SK-N-SH treated with all-trans-retinoic acid at 6 μM for 48 hours (cell line): ENCODE results near the gene USP46.

Source experiments
- ARNTL ChIP-seq: fragments of 450-650 bp; formaldehyde crosslinking; IDR thresholded peaks from 2 replicates; pipeline ENCODE4 v1.5.0; 2020; ENCODE audit warnings: low read depth, mild to moderate bottlenecking, moderate library complexity, borderline replicate concordance
- ESRRG ChIP-seq: fragments of 250-450 bp; sonication (Bioruptor Pico); IDR thresholded peaks from 2 replicates; pipeline ENCODE4 v1.6.1; 2021; ENCODE audit warnings: mild to moderate bottlenecking
- ZFP3 ChIP-seq: fragments of 250-450 bp; sonication (Bioruptor Pico); IDR thresholded peaks from 2 replicates; pipeline ENCODE4 v1.5.0; 2020; ENCODE audit warnings: mild to moderate bottlenecking, moderate library complexity
- ZFP30 ChIP-seq: fragments of 450-650 bp; formaldehyde crosslinking; IDR thresholded peaks from 2 replicates; pipeline ENCODE4 v1.5.0; 2022; ENCODE audit warnings: mild to moderate bottlenecking, moderate library complexity
- ZNF8 ChIP-seq: fragments of 450-650 bp; formaldehyde crosslinking; IDR thresholded peaks from 2 replicates; pipeline ENCODE4 v1.5.0; 2020; ENCODE audit warnings: mild to moderate bottlenecking, moderate library complexity
- TF ChIP-seq, protein P1 (sequence below): fragments of 250-450 bp; sonication (Bioruptor Pico); IDR thresholded peaks from 2 replicates; pipeline ENCODE4 v1.5.0; 2020; ENCODE audit warnings: mild to moderate bottlenecking, moderate library complexity
- TF ChIP-seq, protein P2 (sequence below): fragments of 250-450 bp; sonication (Bioruptor Pico); IDR thresholded peaks from 2 replicates; pipeline ENCODE4 v1.8.0; 2020; ENCODE audit warnings: mild to moderate bottlenecking, moderate library complexity, borderline replicate concordance
- TF ChIP-seq, protein P3 (sequence below): fragments of 250-450 bp; sonication (Bioruptor Pico); IDR thresholded peaks from 2 replicates; pipeline ENCODE4 v1.5.1; 2020; ENCODE audit warnings: low read depth, mild to moderate bottlenecking, moderate library complexity
- TF ChIP-seq, protein P4 (sequence below): fragments of 250-450 bp; sonication (Bioruptor Pico); IDR thresholded peaks from 2 replicates; pipeline ENCODE4 v1.8.0; 2021; ENCODE audit warnings: low read depth, mild to moderate bottlenecking, moderate library complexity, borderline replicate concordance

DNA sequence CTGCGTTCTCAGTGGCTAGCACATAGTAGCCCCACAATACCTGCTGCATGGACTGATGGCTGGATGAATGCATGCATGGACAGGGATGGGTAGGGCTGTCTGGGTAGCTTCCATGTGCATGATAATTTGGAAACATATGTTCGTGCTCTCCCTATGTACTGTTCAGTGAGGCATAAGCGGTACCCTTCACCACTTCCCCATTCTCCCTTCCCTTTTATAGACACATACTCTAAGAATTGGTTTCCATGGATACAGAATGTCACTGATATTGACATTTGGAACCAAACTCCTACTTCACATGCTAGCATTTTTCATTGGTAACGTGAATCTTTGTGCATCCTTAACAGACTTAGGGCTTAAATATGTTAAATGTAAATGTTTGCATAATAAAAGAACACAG lies 20.4 kb downstream of the USP46 start:
- TF ChIP-seq, protein P1, sequence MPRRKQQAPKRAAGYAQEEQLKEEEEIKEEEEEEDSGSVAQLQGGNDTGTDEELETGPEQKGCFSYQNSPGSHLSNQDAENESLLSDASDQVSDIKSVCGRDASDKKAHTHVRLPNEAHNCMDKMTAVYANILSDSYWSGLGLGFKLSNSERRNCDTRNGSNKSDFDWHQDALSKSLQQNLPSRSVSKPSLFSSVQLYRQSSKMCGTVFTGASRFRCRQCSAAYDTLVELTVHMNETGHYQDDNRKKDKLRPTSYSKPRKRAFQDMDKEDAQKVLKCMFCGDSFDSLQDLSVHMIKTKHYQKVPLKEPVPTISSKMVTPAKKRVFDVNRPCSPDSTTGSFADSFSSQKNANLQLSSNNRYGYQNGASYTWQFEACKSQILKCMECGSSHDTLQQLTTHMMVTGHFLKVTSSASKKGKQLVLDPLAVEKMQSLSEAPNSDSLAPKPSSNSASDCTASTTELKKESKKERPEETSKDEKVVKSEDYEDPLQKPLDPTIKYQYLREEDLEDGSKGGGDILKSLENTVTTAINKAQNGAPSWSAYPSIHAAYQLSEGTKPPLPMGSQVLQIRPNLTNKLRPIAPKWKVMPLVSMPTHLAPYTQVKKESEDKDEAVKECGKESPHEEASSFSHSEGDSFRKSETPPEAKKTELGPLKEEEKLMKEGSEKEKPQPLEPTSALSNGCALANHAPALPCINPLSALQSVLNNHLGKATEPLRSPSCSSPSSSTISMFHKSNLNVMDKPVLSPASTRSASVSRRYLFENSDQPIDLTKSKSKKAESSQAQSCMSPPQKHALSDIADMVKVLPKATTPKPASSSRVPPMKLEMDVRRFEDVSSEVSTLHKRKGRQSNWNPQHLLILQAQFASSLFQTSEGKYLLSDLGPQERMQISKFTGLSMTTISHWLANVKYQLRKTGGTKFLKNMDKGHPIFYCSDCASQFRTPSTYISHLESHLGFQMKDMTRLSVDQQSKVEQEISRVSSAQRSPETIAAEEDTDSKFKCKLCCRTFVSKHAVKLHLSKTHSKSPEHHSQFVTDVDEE (CRISPR knock-in tag): no peak
- TF ChIP-seq ZFP30 (CRISPR knock-in tag): no peak
- TF ChIP-seq, protein P2, sequence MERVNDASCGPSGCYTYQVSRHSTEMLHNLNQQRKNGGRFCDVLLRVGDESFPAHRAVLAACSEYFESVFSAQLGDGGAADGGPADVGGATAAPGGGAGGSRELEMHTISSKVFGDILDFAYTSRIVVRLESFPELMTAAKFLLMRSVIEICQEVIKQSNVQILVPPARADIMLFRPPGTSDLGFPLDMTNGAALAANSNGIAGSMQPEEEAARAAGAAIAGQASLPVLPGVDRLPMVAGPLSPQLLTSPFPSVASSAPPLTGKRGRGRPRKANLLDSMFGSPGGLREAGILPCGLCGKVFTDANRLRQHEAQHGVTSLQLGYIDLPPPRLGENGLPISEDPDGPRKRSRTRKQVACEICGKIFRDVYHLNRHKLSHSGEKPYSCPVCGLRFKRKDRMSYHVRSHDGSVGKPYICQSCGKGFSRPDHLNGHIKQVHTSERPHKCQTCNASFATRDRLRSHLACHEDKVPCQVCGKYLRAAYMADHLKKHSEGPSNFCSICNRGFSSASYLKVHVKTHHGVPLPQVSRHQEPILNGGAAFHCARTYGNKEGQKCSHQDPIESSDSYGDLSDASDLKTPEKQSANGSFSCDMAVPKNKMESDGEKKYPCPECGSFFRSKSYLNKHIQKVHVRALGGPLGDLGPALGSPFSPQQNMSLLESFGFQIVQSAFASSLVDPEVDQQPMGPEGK (CRISPR knock-in tag): no peak
- TF ChIP-seq ZNF8 (CRISPR knock-in tag): no peak
- TF ChIP-seq, protein P3, sequence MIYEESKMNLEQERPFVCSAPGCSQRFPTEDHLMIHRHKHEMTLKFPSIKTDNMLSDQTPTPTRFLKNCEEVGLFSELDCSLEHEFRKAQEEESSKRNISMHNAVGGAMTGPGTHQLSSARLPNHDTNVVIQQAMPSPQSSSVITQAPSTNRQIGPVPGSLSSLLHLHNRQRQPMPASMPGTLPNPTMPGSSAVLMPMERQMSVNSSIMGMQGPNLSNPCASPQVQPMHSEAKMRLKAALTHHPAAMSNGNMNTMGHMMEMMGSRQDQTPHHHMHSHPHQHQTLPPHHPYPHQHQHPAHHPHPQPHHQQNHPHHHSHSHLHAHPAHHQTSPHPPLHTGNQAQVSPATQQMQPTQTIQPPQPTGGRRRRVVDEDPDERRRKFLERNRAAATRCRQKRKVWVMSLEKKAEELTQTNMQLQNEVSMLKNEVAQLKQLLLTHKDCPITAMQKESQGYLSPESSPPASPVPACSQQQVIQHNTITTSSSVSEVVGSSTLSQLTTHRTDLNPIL (CRISPR knock-in tag): no peak
- no peak for TF ChIP-seq ZFP3 (CRISPR knock-in tag)
- no peak for TF ChIP-seq ESRRG (CRISPR knock-in tag)
- TF ChIP-seq, protein P4, sequence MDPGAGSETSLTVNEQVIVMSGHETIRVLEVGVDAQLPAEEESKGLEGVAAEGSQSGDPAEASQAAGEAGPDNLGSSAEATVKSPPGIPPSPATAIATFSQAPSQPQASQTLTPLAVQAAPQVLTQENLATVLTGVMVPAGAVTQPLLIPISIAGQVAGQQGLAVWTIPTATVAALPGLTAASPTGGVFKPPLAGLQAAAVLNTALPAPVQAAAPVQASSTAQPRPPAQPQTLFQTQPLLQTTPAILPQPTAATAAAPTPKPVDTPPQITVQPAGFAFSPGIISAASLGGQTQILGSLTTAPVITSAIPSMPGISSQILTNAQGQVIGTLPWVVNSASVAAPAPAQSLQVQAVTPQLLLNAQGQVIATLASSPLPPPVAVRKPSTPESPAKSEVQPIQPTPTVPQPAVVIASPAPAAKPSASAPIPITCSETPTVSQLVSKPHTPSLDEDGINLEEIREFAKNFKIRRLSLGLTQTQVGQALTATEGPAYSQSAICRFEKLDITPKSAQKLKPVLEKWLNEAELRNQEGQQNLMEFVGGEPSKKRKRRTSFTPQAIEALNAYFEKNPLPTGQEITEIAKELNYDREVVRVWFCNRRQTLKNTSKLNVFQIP (CRISPR knock-in tag): no peak
- no peak for TF ChIP-seq ARNTL
